Glutamatergic neuron (in vitro differentiated cells): ENCODE results near the gene LRFN3. TPM values are rescaled to one million over a fixed set of nuclear protein-coding genes. Genes with fewer than 3 reads are reported as not detected.
"Not testable (repeated sequence)": the region's sequence is repeated elsewhere in the genome, so short reads cannot be mapped to it uniquely, and the experiment has no call there.

Experiments
- DNase-seq: peaks from one replicate; pipeline ENCODE4 v3.0.0; 2022
- H3K27ac Mint-ChIP-seq: one replicate; pipeline ENCODE4 v1.8.0; 2020; ENCODE audit warnings: mild to moderate bottlenecking, mixed read lengths, inconsistent platforms; ENCODE audit not compliant: unreplicated experiment
- H3K27me3 Mint-ChIP-seq: one replicate; pipeline ENCODE4 v1.8.0; 2020; ENCODE audit warnings: mild to moderate bottlenecking, moderate library complexity, mixed read lengths, inconsistent platforms; ENCODE audit not compliant: unreplicated experiment
- H3K36me3 Mint-ChIP-seq: one replicate; pipeline ENCODE4 v1.8.0; 2020; ENCODE audit warnings: mild to moderate bottlenecking, mixed read lengths, inconsistent platforms; ENCODE audit not compliant: unreplicated experiment
- H3K4me1 Mint-ChIP-seq: one replicate; pipeline ENCODE4 v1.8.0; 2020; ENCODE audit warnings: mild to moderate bottlenecking, low read depth, mixed read lengths, inconsistent platforms; ENCODE audit not compliant: unreplicated experiment
- H3K4me3 Mint-ChIP-seq: one replicate; pipeline ENCODE4 v1.8.0; 2020; ENCODE audit warnings: mild to moderate bottlenecking, mixed read lengths, inconsistent platforms; ENCODE audit not compliant: unreplicated experiment
- H3K9me3 Mint-ChIP-seq: one replicate; pipeline ENCODE4 v1.8.0; 2020; ENCODE audit warnings: mild to moderate bottlenecking, moderate library complexity, mixed read lengths, inconsistent platforms; ENCODE audit not compliant: unreplicated experiment
- total RNA-seq: library from RNA; stranded (reverse); fragmentation: NEBNext Ultra II Directional; extraction: Animal tissue kit (Norgen Biotek cat#: 25700); gene quantifications from one replicate; pipeline ENCODE4 v1.2.1, GENCODE V29; 2021; ENCODE audit not compliant: unreplicated experiment
- TF ChIP-seq, protein P1 (sequence below): fragments of 200-600 bp; sonication (generic); IDR thresholded peaks from one replicate; pipeline ENCODE4 v1.5.0; 2021; ENCODE audit not compliant: partially characterized antibody, unreplicated experiment

Gene LRFN3
- total RNA-seq, 1 donor from 2014 or later: 40.6 TPM

- TF ChIP-seq, protein P1, sequence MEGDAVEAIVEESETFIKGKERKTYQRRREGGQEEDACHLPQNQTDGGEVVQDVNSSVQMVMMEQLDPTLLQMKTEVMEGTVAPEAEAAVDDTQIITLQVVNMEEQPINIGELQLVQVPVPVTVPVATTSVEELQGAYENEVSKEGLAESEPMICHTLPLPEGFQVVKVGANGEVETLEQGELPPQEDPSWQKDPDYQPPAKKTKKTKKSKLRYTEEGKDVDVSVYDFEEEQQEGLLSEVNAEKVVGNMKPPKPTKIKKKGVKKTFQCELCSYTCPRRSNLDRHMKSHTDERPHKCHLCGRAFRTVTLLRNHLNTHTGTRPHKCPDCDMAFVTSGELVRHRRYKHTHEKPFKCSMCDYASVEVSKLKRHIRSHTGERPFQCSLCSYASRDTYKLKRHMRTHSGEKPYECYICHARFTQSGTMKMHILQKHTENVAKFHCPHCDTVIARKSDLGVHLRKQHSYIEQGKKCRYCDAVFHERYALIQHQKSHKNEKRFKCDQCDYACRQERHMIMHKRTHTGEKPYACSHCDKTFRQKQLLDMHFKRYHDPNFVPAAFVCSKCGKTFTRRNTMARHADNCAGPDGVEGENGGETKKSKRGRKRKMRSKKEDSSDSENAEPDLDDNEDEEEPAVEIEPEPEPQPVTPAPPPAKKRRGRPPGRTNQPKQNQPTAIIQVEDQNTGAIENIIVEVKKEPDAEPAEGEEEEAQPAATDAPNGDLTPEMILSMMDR: no peak
- H3K4me1 Mint-ChIP-seq: peaks cover 7% of the 10 kb centered on the region
- no peak overlapping the region for H3K4me3 Mint-ChIP-seq
- no peak overlapping the region for H3K27ac Mint-ChIP-seq
- H3K36me3 Mint-ChIP-seq: no peaks in the 10 kb centered on the region
- H3K27me3 Mint-ChIP-seq: peaks cover 8% of the 10 kb centered on the region
- peaks cover 4% of the 10 kb centered on the region for H3K9me3 Mint-ChIP-seq
- DNase-seq: no peak
Measured at GRCh38 chr19:35905178-35905727, 30.9 kb upstream of the LRFN3 start.

DNA sequence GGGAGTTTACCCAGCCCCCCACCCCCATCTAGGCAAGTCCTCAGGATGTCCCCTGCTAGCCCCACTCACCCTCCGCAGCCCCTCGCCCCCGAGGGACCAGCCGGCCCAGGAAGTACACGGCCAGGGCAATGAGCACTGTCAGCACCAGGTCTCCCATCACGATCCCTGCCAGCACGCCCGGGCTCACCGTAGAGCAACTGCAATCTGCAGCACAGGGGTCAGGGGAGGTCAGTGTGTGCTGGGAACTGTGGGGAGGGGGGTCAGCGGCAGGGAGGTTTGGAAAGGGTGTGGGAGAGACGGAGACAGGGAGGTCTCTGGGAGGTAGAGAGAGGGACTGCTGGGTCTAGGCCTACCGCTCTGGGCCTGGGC is 28.8 kb upstream of the LRFN3 start:
- no peak for DNase-seq
- H3K27ac Mint-ChIP-seq: no peak overlapping the region
- TF ChIP-seq, protein P1: no peak
- no peak overlapping the region for H3K4me3 Mint-ChIP-seq
- H3K4me1 Mint-ChIP-seq: peaks cover under 1% of the 10 kb centered on the region
- peaks cover 8% of the 10 kb centered on the region for H3K27me3 Mint-ChIP-seq
- H3K36me3 Mint-ChIP-seq: no peaks in the 10 kb centered on the region
- peaks cover 4% of the 10 kb centered on the region for H3K9me3 Mint-ChIP-seq

- H3K9me3 Mint-ChIP-seq: peaks cover 1% of the 10 kb centered on the region
- no peaks in the 10 kb centered on the region for H3K36me3 Mint-ChIP-seq
- H3K27me3 Mint-ChIP-seq: peaks cover 2% of the 10 kb centered on the region
- no peak for DNase-seq
- TF ChIP-seq, protein P1: no peak
- H3K4me1 Mint-ChIP-seq: no peaks in the 10 kb centered on the region
- H3K27ac Mint-ChIP-seq: peak within 1 kb of the TSS; percentile 39
- no peak within 1 kb of the TSS for H3K4me3 Mint-ChIP-seq
Measured at GRCh38 chr19:35908010-35908441, 28.1 kb upstream of the LRFN3 start, which contains the start of gene TYROBP. TYROBP (minus strand) TSS chr19:35908295; CDS start chr19:35908228, 67 bp downstream.

DNA sequence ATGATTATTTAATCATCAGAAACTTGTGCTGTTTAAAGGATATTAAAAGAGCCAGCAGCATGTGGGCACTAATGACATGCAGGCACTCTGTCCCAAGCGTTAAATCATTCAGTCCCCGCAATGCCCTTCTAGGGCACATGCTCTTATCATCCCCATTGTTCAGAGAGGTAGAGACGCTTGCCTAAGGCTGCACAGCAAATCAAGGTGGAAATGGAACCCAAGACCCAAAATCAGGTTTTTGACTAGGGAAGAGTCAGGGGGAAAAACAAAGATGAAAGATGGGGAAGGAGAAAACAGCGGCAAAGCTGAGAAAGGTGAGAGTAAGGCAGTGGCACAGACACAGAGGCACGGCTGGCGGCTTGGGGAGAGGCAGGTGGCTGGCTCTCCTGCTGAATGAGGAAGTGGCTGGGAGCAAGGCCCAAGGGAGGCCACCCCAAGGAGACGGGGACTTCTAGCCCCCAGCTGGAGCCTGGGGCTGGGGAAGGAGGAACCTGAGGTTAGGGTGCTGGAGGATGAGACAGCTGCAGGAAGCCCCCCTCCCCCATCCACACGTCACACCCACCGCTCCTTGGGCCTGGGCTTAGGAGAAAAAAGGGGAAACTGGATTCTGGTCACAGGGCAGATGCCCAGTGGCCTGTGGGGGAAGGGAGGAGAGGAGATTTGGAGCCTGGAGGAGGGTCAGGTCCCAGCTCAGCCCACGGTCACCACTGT is 27.0 kb upstream of the LRFN3 start:
- peaks cover 2% of the 10 kb centered on the region for H3K27me3 Mint-ChIP-seq
- TF ChIP-seq, protein P1: no peak
- DNase-seq: no peak
- peak overlapping the region; percentile 39 for H3K27ac Mint-ChIP-seq
- H3K4me3 Mint-ChIP-seq: no peak overlapping the region
- peaks cover 1% of the 10 kb centered on the region for H3K9me3 Mint-ChIP-seq
- H3K4me1 Mint-ChIP-seq: no peaks in the 10 kb centered on the region
- no peaks in the 10 kb centered on the region for H3K36me3 Mint-ChIP-seq

- TF ChIP-seq, protein P1: no peak
- peaks cover 2% of the 10 kb centered on the region for H3K27me3 Mint-ChIP-seq
- no peak for DNase-seq
- H3K4me3 Mint-ChIP-seq: no peak overlapping the region
- no peak overlapping the region for H3K27ac Mint-ChIP-seq
- no peaks in the 10 kb centered on the region for H3K4me1 Mint-ChIP-seq
- no peaks in the 10 kb centered on the region for H3K36me3 Mint-ChIP-seq
- H3K9me3 Mint-ChIP-seq: peaks cover 1% of the 10 kb centered on the region
Measured at GRCh38 chr19:35909684-35910035, 26.5 kb upstream of the LRFN3 start.

GRCh38 chr19:35910355-35910754 is 25.8 kb upstream of the LRFN3 start:
- H3K36me3 Mint-ChIP-seq, H3K4me3 Mint-ChIP-seq, H3K27me3 Mint-ChIP-seq, H3K27ac Mint-ChIP-seq, H3K4me1 Mint-ChIP-seq, DNase-seq, H3K9me3 Mint-ChIP-seq: not testable (repeated sequence)
